ENCODE data around the gene CPT1A. TPM values are rescaled to one million over a fixed set of nuclear protein-coding genes. Genes with fewer than 3 reads are reported as not detected.
"Not testable (repeated sequence)": the region's sequence is repeated elsewhere in the genome, so short reads cannot be mapped to it uniquely, and the experiment has no call there.

CPT1A gene
- total RNA-seq, result 10 to 100 TPM; 56.6 to 63.5 TPM
- long read RNA-seq, full-length matches to known transcripts, result 1 of 4 reads
- long read RNA-seq, partial matches to known transcripts, result 1 of 4 reads
- long read RNA-seq, other reads (novel, unspliced or antisense), result 2 of 4 reads

- DNase-seq (peak; percentile 85), ATAC-seq (peak; percentile 49 to 64)
- intact Hi-C loops (cut with DNase I), result loop anchor here in 1 of 2 donors (5.0 kb wide), 1 partner anchor 65 kb away; no protein-coding TSS in a partner anchor
Measured at GRCh38 chr11:68841718-68842426, at the start of gene CPT1A. TSS of gene CPT1A (minus strand) at chr11:68841916. CDS start at chr11:68815474, 26,442 bp downstream.

DNA sequence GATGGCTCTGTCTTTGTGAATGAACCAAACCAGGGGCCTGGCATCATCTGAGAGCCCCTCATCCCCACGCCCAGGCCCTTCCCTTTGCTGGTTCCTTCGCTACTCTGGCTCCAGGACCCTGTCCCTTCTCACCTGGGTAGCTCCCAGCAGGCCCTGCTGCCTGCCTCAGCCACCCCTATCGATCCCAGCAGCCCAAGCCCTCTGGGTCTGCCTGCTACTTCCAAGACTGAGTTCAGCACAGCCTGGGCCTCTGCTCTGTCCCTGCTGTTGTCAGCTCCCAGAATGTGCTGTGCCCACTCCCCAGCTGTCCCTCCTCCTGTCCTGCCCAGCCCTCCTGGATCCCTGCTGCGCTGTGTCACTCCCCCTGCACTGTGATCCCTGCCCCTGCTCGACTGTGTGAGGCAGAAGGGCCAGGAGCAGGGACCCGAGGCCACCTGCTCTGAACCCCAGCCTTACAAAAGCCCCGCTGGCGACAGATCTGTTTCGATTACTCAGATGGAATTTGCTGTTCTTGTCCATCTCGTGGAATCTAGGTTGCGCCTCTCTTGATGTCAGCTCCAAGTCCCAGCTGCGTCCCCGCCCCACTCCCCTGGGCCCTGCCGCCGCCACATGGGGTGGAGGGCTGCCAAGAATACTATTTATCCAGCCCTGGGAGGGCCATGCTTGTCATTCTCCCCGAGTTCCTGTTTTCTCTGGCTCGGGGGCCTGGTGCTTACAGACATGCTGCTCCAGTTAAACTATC lies 48.9 kb upstream of the CPT1A start:
- DNase-seq (peak; percentile 91), ATAC-seq (peak; percentile 95)
- intact Hi-C loops (cut with DNase I), result no loop called here

DNA sequence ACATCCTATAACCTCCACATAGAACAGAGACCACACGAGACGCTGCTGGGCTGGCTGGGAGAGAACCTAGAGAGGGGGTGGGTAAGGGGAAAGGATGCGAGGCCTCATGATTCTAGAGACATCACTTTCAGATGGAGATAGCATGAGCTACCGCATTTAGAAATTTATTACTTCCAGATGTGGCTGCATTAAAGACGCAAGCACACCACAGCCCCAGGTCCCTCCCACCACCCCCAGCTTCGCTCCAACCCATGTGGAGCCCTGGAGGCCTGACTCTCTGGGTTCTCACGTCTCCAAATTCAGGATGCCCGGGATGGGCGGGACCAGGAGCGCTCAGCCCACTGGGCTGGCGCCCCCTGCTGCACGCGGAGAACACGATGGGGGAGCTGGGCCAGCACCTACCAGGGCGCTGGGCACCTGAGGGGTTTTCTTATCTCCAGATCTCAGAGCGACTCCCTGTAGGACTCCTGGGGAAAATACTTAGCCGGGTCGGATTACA lies 48.3 kb upstream of the CPT1A start:
- intact Hi-C loops (cut with DNase I), result no loop called here
- ATAC-seq (peak; percentile 55 to 67), DNase-seq (peak; percentile 73)

GRCh38 chr11:68884827-68885226 lies 43.1 kb upstream of the CPT1A start:
- DNase-seq; intact Hi-C loops (cut with DNase I); ATAC-seq: not testable (repeated sequence)

DNA sequence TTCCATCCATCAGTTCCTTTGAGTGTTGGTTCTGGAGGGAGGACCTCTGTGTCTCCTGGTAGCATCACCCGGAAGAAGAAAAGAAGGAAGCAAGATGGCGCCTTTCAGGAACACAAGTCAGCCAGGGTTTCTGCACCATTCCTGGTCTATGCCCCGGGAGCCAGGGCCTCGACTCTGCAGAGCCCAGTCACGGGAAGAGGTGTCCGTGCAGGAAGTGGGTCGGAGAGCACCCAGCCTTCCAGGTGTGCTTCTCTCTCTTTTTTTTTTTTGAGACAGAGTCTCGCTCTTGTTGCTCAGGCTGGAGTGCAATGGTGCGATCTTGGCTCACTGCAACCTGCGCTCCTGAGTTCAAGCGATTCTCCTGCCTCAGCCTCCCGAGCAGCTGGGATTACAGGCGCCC lies 40.7 kb upstream of the CPT1A start:
- no peak for ATAC-seq
- DNase-seq, result no peak
- intact Hi-C loops (cut with DNase I), result no loop called here

GRCh38 chr11:68881320-68881719 lies 39.6 kb upstream of the CPT1A start:
- intact Hi-C loops (cut with DNase I), result no loop called here

DNA sequence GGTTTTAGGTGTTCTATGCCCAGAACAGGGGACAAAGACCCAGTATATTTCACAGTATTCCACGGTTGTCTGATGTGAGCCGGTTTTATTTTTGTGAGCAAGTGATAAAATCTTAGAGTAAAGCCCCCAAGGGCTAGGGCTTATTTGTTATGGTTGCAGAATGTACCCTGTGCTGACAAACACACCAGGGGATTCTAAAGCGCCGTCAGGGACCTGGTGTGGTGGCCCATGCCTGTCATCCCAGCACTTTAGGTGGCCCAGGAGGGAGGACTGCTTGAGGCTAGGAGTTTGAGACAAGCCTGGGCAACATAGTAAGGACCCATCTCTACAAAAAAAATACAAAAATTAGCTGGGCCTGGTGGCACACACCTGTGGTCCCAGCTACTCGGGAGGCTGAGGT lies 39.1 kb upstream of the CPT1A start:
- ATAC-seq (no peak), DNase-seq (no peak)
- intact Hi-C loops (cut with DNase I), result no loop called here

More at GRCh38 chr11:68881320-68881719, 39.6 kb upstream of the CPT1A start:
- DNase-seq (no peak), ATAC-seq (no peak)

- DNase-seq (no peak), ATAC-seq (no peak)
- intact Hi-C loops (cut with DNase I), result no loop called here
Measured at GRCh38 chr11:68878022-68878421, 36.3 kb upstream of the CPT1A start.

DNA sequence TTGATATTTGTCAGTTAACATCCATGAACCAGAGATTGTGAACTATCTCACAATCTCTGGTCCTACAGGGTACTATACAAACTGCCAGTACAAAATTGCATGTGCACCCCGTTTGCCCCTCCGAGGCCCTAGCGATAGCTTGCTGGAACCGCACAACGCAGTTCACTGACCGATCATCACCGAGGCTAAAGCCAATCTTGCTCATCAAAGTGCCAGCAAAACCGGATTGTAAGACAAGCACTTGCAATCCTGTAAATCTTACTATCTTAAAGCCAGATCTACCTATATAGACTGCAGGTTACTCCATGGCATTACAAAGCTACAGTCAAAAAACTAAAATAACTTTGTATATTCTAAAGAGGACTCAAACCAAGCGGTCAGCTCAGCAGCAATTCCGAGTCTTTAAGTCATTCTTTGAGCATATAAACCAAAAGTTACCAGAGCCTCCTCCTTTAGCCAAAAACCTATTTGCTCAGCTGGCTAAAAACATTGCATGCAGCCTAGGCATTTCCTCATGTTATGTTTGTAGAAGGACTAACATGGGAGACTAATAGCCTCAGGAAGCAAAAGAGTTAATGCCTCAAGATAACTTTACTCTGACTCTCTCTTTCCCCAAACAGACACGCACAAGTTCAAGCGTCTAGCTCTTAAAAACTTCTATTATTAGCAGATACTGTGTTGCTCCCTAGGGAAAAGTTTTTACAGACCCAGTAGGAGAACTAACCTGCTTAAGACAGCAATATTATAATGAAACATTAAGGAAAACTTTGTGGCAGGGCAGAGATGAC lies 30.7 kb upstream of the CPT1A start:
- ATAC-seq (no peak), DNase-seq (no peak)
- intact Hi-C loops (cut with DNase I), result no loop called here

GRCh38 chr11:68870470-68870869 lies 28.8 kb upstream of the CPT1A start:
- ATAC-seq, result no peak
- intact Hi-C loops (cut with DNase I), result no loop called here
- DNase-seq, result no peak

DNA sequence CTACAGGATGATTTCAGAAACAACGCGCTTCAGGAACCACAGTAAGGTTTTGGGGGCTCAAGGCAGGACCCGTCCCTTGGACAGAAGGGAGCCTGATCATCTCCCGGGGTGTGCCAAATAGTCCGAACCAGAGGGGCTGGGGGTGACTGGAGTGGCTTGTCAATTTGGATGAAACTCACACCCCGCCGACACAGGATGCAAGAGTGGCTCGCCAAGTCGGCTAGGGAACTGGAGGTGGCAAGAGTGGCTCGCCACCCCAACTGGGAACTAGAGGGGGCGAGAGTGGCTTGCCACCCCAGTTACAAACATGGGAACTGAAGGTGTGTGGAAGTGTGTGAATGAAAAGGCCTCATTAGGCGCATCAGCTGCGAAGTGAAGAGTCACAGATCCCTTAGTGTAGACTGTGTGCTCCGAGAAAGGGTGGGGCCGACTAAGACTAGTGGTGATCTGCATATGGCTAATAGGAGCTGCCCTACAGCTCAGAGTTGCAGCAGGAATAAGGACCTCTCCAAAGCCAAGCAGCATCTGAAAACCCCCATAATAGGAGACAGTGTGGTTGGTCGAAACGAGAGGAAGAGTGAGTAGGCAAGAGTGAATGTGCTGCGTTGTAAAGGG lies 26.6 kb upstream of the CPT1A start:
- DNase-seq, result no peak
- ATAC-seq, result no peak
- intact Hi-C loops (cut with DNase I), result no loop called here

DNA sequence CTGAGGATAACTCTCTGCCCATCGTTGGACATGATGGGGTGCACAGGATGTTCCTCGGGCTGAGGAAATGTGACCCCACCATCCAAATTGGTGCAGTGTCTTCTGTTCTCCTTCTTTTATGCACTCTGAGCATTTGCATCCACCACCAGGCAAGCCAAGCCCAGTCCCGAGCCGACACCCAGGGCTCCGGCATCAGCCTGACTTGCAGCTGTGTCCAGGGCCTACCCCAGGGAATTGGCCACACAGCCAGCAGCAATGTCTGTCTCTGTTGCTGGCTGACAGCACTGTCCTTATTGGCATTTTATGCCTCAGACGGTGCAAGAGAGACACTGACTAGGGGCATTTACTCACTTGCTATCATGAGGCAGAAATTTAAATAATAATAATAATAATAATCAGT lies 25.4 kb upstream of the CPT1A start:
- ATAC-seq (peak in 1 of 2 donors; percentile 42), DNase-seq (no peak)
- intact Hi-C loops (cut with DNase I), result no loop called here

DNA sequence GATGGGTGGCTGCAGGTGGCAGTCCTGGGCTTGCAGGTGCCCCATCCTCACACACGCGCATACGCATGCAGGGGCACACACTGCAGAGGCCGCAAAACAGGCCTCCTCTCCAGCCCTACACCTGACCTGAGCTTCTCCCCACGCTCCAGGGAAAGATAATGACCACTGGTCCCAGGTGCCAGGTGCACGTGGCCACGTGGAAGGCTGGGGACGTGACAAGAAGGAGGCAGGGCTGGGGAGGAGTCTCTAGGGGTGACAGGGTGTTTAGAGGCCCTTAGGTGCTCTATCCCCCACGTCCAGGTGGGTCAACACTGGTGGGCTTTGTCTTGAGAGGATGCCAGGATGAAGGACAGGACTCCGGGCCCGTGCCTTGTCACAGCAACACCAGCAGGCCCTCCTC lies 23.5 kb upstream of the CPT1A start:
- DNase-seq (no peak), ATAC-seq (no peak)
- intact Hi-C loops (cut with DNase I), result no loop called here

- ATAC-seq (no peak), DNase-seq (no peak)
- intact Hi-C loops (cut with DNase I), result no loop called here
Measured at GRCh38 chr11:68863553-68864265, 22.0 kb upstream of the CPT1A start.

DNA sequence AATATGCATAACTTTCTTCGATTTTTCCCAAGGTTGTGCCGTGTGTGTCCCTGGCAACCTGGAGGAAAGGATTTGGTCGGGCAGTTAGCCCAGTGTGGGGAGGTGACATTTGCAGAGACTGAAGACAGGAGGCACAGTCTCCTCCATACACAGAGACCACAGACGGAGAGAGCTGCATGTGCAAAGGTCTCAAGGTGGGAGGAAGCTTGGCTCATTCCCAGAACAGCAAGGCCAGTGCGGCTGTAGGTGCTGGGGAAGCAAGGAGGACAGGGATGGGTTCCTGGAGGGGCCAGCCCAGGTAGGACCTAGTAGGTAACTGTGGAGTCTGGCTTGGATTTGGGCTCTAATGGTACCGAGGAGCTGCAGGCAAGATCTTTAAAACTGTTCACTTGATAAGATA lies 20.7 kb upstream of the CPT1A start:
- DNase-seq (no peak), ATAC-seq (no peak)
- intact Hi-C loops (cut with DNase I), result no loop called here

DNA sequence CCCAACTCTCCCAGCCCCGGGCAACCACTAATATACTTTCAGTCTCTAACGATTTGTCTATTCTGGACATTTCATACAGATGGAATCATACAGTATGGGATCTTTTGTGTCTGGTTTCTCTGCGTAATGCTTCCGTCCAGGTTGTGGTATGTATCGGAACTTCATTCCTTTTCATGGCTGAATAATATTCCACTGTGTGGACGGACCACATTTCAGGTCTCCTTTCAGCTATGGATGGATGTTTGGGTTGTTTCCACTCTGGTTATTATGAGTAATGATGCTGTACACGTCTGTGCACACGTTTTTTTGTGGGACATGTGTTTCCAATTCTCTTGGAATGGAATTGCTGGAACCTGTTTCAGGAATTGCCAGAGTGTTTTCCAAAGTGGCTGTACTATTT lies 17.4 kb upstream of the CPT1A start:
- ATAC-seq (no peak), DNase-seq (no peak)
- intact Hi-C loops (cut with DNase I), result no loop called here

GRCh38 chr11:68857037-68857586 lies 15.4 kb upstream of the CPT1A start:
- intact Hi-C loops (cut with DNase I), result no loop called here
- no peak for ATAC-seq
- no peak for DNase-seq

DNA sequence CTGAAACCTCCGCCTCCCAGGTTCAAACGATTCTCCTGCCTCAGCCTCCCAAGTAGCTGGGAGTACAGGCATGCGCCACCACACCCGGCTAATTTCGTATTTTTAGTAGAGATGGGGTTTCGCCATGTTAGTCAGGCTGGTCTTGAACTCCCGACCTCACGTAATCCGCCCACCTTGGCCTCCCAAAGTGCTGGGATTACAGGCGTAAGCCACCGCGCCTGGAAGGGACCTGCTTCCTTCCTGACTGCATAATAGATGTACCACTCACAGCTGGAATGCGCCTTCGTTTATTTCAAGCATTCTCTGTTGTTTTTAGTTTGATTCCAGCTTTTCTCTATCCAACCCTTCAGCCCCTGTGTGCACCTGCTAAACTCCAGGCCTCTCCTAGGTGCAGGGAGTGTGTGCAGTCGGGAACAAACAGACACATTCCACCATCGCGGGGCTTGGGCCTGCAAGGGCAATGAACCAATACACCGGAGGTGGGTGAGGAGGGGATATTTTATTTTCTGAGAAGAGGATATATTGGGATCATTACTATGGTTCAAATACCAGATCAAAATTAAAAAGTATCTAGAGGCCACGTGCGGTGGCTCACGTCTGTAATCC lies 14.8 kb upstream of the CPT1A start:
- DNase-seq; ATAC-seq; intact Hi-C loops (cut with DNase I): not testable (repeated sequence)
